Caco-2 (cell line): ENCODE results near the gene DERL3. TPM values are rescaled to one million over a fixed set of nuclear protein-coding genes. Genes with fewer than 3 reads are reported as not detected.

Source experiments
- BruUV-seq: library from RNA; stranded (reverse); fragments of 400-500 nt; replicated peaks from 2 replicates; lab custom pipeline; 2021; lab: Mats Ljungman, UMichigan
- CTCF ChIA-PET: fragments of 300-600 bp; sonication (Branson Sonifier 250); formaldehyde crosslinking; loops from one replicate; lab custom pipeline; 2022; ENCODE audit warnings: antibody characterized with exemption; lab: Charles Lee
- POLR2A ChIA-PET: fragments of 300-600 bp; sonication (Branson Sonifier 250); formaldehyde crosslinking; loops from one replicate; lab custom pipeline; 2022; ENCODE audit warnings: antibody characterized with exemption; lab: Charles Lee
- DNase-seq, 2 experiments: peaks; one replicate each; pipeline versions ENCODE4 v3.0.0 to v3.0.0-alpha.2; 2020 to 2022
- H3K27me3 ChIP-seq: replicated peaks from 2 replicates; pipeline ENCODE4 v1.6.0; 2011; ENCODE audit warnings: low read length; ENCODE audit not compliant: control insufficient read depth, insufficient read depth
- H3K36me3 ChIP-seq: 2 replicates; pipeline ENCODE4 v1.5.1; 2011; ENCODE audit warnings: low read length; ENCODE audit not compliant: control insufficient read depth, insufficient read depth
- H3K4me1 ChIP-seq: fragments of 250-450 bp; sonication (Bioruptor Pico); 2 replicates; pipeline ENCODE4 v1.5.1; 2020; ENCODE audit warnings: mild to moderate bottlenecking
- H3K4me3 ChIP-seq: 2 replicates; pipeline ENCODE4 v1.5.1; 2011; ENCODE audit warnings: low read depth, mild to moderate bottlenecking, control low read depth, low read length
- H3K9me3 ChIP-seq: fragments of 250-450 bp; sonication (Bioruptor Pico); 2 replicates; pipeline ENCODE4 v1.5.1; 2020; ENCODE audit warnings: mild to moderate bottlenecking, moderate library complexity
- H3K27ac Mint-ChIP-seq: one replicate; pipeline ENCODE4 v1.8.0; 2022; ENCODE audit warnings: mixed read lengths; ENCODE audit not compliant: unreplicated experiment
- H3K27me3 Mint-ChIP-seq: one replicate; pipeline ENCODE4 v1.8.0; 2022; ENCODE audit warnings: mixed read lengths; ENCODE audit not compliant: insufficient read depth, unreplicated experiment
- H3K36me3 Mint-ChIP-seq: one replicate; pipeline ENCODE4 v1.8.0; 2022; ENCODE audit warnings: mild to moderate bottlenecking, mixed read lengths; ENCODE audit not compliant: insufficient read depth, unreplicated experiment
- H3K4me1 Mint-ChIP-seq: one replicate; pipeline ENCODE4 v1.8.0; 2022; ENCODE audit warnings: low read depth, mixed read lengths; ENCODE audit not compliant: unreplicated experiment
- H3K4me3 Mint-ChIP-seq: one replicate; pipeline ENCODE4 v1.8.0; 2022; ENCODE audit warnings: mild to moderate bottlenecking, moderate library complexity, mixed read lengths; ENCODE audit not compliant: unreplicated experiment
- H3K9me3 Mint-ChIP-seq: one replicate; pipeline ENCODE4 v1.8.0; 2022; ENCODE audit warnings: mixed read lengths; ENCODE audit not compliant: unreplicated experiment
- intact Hi-C: fragments of 100-400 bp; cut with micrococcal nuclease; formaldehyde crosslinking; loops from one replicate; pipeline ENCODE4 v1.10.0; 2022; ENCODE audit not compliant: unreplicated experiment
- total RNA-seq: library from RNA; stranded (reverse); gene quantifications from 2 replicates; pipeline ENCODE4 v1.2.3, GENCODE V29; 2022
- TF ChIP-seq, protein P1 (sequence below), 2 experiments: fragments of 200-600 bp in 1 of 2; IDR thresholded peaks; 1 replicate in 1 of 2; 2 replicates in 1 of 2; pipeline versions ENCODE4 v1.5.1 to v1.8.0; 2011 to 2022; ENCODE audit warnings: antibody characterized with exemption in 1 of 2, control low read depth in 1 of 2, inconsistent platforms in 1 of 2, low read depth in 1 of 2, low read length in 1 of 2, mild to moderate bottlenecking in 1 of 2, moderate library complexity in 1 of 2; ENCODE audit not compliant: insufficient read depth in 1 of 2, severe bottlenecking in 1 of 2, unreplicated experiment in 1 of 2

The DERL3 gene
- total RNA-seq, 1 experiment from 2014 or later: 4.4 TPM

DNA sequence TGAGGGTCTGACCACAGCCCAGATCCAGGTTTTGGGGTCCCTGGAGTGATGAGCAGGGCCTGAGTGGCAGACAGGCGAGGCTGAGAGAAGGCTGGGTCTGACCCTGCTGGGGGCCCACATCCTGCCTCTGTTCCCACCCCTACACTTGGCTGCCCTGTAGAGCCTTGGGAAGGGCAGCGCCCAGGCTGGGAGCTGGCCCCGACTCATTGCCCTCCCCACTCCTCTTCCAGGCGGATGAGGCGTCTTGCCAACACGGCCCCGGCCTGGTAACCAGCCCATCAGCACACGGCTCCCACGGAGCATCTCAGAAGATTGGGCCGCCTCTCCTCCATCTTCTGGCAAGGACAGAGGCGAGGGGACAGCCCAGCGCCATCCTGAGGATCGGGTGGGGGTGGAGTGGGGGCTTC, 4.9 kb downstream of the DERL3 start:
- Mint-ChIP-seq H3K4me1 (peaks cover 7% of the 10 kb centered on the region), H3K36me3 (peaks cover 68% of the 10 kb centered on the region), H3K27me3 (no peaks in the 10 kb centered on the region), H3K4me3 (no peak overlapping the region), H3K27ac (no peak overlapping the region), H3K9me3 (no peaks in the 10 kb centered on the region)
- TF ChIP-seq, protein P1, sequence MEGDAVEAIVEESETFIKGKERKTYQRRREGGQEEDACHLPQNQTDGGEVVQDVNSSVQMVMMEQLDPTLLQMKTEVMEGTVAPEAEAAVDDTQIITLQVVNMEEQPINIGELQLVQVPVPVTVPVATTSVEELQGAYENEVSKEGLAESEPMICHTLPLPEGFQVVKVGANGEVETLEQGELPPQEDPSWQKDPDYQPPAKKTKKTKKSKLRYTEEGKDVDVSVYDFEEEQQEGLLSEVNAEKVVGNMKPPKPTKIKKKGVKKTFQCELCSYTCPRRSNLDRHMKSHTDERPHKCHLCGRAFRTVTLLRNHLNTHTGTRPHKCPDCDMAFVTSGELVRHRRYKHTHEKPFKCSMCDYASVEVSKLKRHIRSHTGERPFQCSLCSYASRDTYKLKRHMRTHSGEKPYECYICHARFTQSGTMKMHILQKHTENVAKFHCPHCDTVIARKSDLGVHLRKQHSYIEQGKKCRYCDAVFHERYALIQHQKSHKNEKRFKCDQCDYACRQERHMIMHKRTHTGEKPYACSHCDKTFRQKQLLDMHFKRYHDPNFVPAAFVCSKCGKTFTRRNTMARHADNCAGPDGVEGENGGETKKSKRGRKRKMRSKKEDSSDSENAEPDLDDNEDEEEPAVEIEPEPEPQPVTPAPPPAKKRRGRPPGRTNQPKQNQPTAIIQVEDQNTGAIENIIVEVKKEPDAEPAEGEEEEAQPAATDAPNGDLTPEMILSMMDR (IDR thresholded peaks at IDR 0.05; ENCODE audit: insufficient read depth in 1 of 2, low read depth in 1 of 2, low read length in 1 of 2, severe bottlenecking in 1 of 2, unreplicated experiment in 1 of 2): no peak
- Histone ChIP-seq H3K4me1 (no peaks in the 10 kb centered on the region), H3K36me3 (peaks cover 3% of the 10 kb centered on the region), H3K4me3 (no peak overlapping the region), H3K27me3 (no peaks in the 10 kb centered on the region), H3K9me3 (no peaks in the 10 kb centered on the region)
- ChIA-PET POLR2A (no interaction called here), CTCF (no interaction called here)
- BruUV-seq: no TSS peak
- DNase-seq: peak in 1 of 2 experiments; percentile 16
- intact Hi-C loops: no loop called here

DNA sequence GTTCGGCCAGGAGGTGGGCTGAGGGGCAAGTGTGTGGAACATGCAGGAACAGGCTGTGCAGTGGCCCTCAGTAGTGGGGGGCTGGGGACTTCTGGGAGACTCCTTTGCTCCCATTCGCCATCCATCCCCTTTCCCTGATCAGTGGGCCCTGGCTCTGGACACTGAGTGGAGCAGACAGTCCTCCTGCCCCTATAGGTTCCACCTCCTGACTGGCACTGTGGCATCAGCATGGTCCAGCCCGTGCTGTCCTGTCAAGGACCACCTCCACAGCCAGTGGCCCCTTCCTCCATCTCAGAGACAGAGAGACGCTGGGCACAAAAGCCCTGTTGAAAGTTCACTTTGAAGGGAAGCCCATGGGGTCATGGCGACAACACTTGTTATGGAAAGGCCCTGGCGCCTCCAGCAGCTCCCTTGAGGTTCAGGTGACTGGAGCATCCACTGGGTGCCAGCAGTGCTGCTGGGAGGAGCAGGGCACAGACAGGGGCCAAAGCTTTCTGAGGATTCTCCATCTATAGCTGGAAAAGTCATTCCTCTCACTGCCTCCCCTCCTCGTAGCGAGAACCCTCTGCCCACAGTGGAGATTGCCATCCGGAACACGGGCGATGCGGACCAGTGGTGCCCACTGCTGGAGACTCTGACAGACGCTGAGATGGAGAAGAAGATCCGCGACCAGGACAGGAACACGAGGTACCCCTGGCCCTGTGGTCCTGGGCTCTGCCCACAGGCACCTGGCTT, 5.6 kb downstream of the DERL3 start:
- Mint-ChIP-seq H3K27me3 (no peaks in the 10 kb centered on the region), H3K4me3 (no peak overlapping the region), H3K4me1 (peaks cover 4% of the 10 kb centered on the region), H3K27ac (no peak overlapping the region), H3K36me3 (peaks cover 68% of the 10 kb centered on the region), H3K9me3 (no peaks in the 10 kb centered on the region)
- intact Hi-C loops: no loop called here
- DNase-seq: peak in 1 of 2 experiments; percentile 23
- TF ChIP-seq, protein P1 (IDR thresholded peaks at IDR 0.05; ENCODE audit: insufficient read depth in 1 of 2, low read depth in 1 of 2, low read length in 1 of 2, severe bottlenecking in 1 of 2, unreplicated experiment in 1 of 2): no peak
- POLR2A ChIA-PET: no interaction called here
- H3K27me3 ChIP-seq: no peaks in the 10 kb centered on the region
- BruUV-seq: no TSS peak
- H3K4me3 ChIP-seq: no peak overlapping the region
- CTCF ChIA-PET: no interaction called here
- H3K4me1 ChIP-seq: no peaks in the 10 kb centered on the region
- H3K9me3 ChIP-seq: no peaks in the 10 kb centered on the region
- H3K36me3 ChIP-seq: peaks cover 3% of the 10 kb centered on the region

DNA sequence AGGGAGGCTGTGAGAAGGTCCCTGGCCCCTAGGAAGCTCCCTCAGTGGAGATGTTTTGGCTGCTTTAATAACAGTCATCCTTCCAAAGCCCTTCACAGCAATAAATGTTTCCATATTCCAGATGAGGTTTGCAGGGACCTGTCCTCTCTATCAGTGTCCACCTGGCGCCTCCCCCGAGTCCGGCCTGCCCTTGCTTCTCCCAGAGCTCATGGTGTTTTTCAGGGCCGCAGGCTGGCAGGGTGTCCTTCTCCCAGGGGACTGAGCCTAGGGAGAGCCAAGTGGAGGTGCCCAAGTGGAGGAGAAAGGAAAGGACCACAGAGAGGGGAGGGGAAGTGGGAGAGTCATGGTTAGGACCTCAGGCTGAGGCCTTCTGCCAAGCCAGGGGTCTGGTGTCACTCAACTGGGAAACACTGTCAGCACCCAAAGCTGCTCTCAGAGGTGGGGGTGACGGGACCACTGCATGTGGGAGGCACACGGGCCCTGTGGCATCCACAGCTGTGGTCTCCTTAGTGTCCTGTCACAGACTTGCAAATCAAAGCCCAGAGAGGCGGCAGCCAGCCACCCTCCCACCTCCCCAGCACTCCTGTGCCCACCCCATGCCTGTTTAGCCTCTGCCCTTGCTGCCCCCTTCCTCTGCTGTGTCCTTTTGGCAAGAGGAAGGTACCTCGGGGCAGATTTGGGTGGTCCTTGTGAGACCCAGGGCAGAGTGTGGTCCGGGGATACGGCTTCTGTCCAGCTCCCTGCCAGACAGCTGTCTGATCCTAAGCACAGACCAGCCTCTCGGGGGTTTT, 6.4 kb downstream of the DERL3 start:
- CTCF ChIA-PET: interaction anchor here (0.6 kb wide), 1 partner anchor 455 kb away, joined by 13 read pairs; no protein-coding TSS in a partner anchor
- Mint-ChIP-seq H3K4me1 (no peaks in the 10 kb centered on the region), H3K27me3 (no peaks in the 10 kb centered on the region), H3K36me3 (peaks cover 64% of the 10 kb centered on the region), H3K27ac (no peak overlapping the region), H3K9me3 (no peaks in the 10 kb centered on the region), H3K4me3 (no peak overlapping the region)
- H3K9me3 ChIP-seq: no peaks in the 10 kb centered on the region
- peak in 1 of 2 experiments; percentile 26 for DNase-seq
- H3K27me3 ChIP-seq: no peaks in the 10 kb centered on the region
- H3K36me3 ChIP-seq: peaks cover 3% of the 10 kb centered on the region
- intact Hi-C loops: no loop called here
- no peaks in the 10 kb centered on the region for H3K4me1 ChIP-seq
- BruUV-seq: no TSS peak
- TF ChIP-seq, protein P1 (IDR thresholded peaks at IDR 0.05; ENCODE audit: insufficient read depth in 1 of 2, low read depth in 1 of 2, low read length in 1 of 2, severe bottlenecking in 1 of 2, unreplicated experiment in 1 of 2): no peak
- POLR2A ChIA-PET: no interaction called here
- H3K4me3 ChIP-seq: no peak overlapping the region
